Measurements from ENCODE around the gene MYOC.

DNA sequence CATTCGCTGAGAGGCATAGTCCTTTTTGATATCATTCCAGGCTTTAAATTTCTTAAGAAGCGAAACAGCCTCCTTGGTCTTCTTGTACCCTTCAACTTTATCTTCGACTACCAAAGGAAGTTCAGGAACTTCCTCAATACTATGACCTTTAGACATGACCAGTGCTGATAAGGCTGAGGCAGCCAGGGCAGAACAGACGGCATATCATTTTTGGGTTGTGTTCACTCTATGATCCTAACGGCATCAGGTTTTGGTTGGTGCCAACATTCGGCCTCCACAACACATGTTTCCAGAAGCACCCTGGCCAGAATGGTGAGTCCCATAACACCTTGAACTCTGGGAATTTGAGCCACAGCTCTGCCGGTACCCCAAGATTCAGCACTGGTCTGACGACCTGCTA, 31.4 kb upstream of the MYOC start:
- TF ChIP-seq TAF1 (IDR thresholded peaks at IDR 0.05; ENCODE audit: borderline replicate concordance, insufficient read depth, low read length): no peak
- TF ChIP-seq POLR2AphosphoS5 (IDR thresholded peaks at IDR 0.05; ENCODE audit: low read depth, low read length): no peak
- TF ChIP-seq SIN3A (IDR thresholded peaks at IDR 0.05; ENCODE audit: borderline replicate concordance, insufficient read depth, low read length): no peak

Measured in PFSK-1 (cell line).